Gastrocnemius medialis (tissue), 4 donors: ENCODE data around the gene KCNIP1.

ENCODE experiments used
- POLR2A ChIP-seq, 2 donors: fragments of 450-650 bp; IDR thresholded peaks; one replicate each; pipeline ENCODE4 v1.6.1; 2017; ENCODE audit warnings: antibody characterized with exemption in 2 of 2, mild to moderate bottlenecking in 2 of 2, moderate library complexity in 2 of 2
- TF ChIP-seq, protein P1 (sequence below), 5 experiments: fragments of 450-650 bp in 3 of 5; fragments of 200-600 bp in 2 of 5; sonication (generic) in 2 of 5; IDR thresholded peaks in 4 of 5; conservative IDR thresholded peaks in 1 of 5; 1 replicate in 4 of 5; 2 replicates in 1 of 5; pipeline ENCODE4 v1.5.1; 2016 to 2019; ENCODE audit warnings: antibody characterized with exemption in 5 of 5, mild to moderate bottlenecking in 3 of 5, moderate library complexity in 3 of 5

DNA sequence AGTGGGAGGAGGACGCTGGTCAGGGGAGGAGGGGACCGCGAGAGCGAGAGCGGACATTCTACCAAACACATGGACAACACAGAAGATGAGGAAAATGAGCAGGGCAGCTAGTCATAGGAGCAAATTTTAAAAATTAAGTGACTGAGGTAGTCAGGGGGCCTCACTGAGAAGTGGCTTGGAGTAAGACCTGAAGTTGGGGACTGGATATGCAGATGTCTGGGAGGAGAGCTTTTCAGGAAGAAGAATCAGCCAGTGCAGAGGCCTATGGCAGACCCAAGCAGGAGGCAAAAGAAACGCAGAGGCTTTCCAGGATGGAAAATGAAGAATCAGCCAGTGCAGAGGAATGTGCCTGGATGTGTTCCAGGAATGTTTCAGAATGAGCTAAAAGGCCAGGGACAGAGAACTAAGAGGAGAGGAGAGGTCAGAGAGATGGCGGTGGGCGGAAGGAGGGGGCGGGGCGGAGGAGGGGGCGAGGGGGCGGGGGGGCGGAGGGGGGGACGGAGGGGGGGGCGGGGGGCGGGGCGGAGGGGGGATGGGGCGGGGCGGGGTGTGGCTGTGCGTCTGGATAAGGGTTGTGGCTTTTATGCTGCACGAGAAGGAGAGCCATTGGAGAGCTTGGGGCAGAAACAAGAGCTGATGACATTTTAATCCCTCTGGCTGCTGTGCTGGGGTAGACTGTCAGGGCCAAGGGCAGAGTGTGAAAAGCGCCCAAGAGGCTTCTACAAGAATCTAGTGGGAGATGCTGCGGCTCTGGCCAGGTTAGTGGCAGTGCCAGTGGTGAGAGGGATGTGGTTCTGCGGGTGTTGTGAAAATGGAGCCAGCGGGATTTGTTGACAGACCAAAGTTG is 129.6 kb downstream of the KCNIP1 start:
- TF ChIP-seq, protein P1, sequence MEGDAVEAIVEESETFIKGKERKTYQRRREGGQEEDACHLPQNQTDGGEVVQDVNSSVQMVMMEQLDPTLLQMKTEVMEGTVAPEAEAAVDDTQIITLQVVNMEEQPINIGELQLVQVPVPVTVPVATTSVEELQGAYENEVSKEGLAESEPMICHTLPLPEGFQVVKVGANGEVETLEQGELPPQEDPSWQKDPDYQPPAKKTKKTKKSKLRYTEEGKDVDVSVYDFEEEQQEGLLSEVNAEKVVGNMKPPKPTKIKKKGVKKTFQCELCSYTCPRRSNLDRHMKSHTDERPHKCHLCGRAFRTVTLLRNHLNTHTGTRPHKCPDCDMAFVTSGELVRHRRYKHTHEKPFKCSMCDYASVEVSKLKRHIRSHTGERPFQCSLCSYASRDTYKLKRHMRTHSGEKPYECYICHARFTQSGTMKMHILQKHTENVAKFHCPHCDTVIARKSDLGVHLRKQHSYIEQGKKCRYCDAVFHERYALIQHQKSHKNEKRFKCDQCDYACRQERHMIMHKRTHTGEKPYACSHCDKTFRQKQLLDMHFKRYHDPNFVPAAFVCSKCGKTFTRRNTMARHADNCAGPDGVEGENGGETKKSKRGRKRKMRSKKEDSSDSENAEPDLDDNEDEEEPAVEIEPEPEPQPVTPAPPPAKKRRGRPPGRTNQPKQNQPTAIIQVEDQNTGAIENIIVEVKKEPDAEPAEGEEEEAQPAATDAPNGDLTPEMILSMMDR (IDR thresholded peaks at IDR 0.05 in 4 of 5, conservative IDR thresholded peaks at IDR 0.05 in 1 of 5) = peak in 2 of 5 experiments; percentile 0 to 9
- TF ChIP-seq POLR2A (IDR thresholded peaks at IDR 0.05) = no peak
